T-helper 2 cell treated with Interferon-gamma antibody and Interleukin-4, amounts not matched to agents 5 μg/mL and 100 μg/mL, for 36 hours (primary cell): ENCODE results near the gene PABPC4L.
"Not testable (repeated sequence)": the region's sequence is repeated elsewhere in the genome, so short reads cannot be mapped to it uniquely, and the experiment has no call there.

ENCODE experiments used
- DNase-seq: peaks from one replicate; pipeline ENCODE4 v3.0.0; 2021; ENCODE audit warnings: low spot score
- H3K27ac Mint-ChIP-seq: one replicate; pipeline ENCODE4 v1.8.0; 2021; ENCODE audit warnings: mild to moderate bottlenecking, mixed read lengths
- H3K27me3 Mint-ChIP-seq: one replicate; pipeline ENCODE4 v1.8.0; 2021; ENCODE audit warnings: low read depth, mixed read lengths
- H3K36me3 Mint-ChIP-seq: one replicate; pipeline ENCODE4 v1.8.0; 2021; ENCODE audit warnings: low read depth, mixed read lengths
- H3K4me1 Mint-ChIP-seq: one replicate; pipeline ENCODE4 v1.8.0; 2021; ENCODE audit warnings: low read depth, mixed read lengths
- H3K4me3 Mint-ChIP-seq: one replicate; pipeline ENCODE4 v1.8.0; 2022; ENCODE audit warnings: mild to moderate bottlenecking, moderate library complexity, mixed read lengths
- H3K9me3 Mint-ChIP-seq: one replicate; pipeline ENCODE4 v1.8.0; 2021; ENCODE audit warnings: mixed read lengths

PABPC4L gene

DNA sequence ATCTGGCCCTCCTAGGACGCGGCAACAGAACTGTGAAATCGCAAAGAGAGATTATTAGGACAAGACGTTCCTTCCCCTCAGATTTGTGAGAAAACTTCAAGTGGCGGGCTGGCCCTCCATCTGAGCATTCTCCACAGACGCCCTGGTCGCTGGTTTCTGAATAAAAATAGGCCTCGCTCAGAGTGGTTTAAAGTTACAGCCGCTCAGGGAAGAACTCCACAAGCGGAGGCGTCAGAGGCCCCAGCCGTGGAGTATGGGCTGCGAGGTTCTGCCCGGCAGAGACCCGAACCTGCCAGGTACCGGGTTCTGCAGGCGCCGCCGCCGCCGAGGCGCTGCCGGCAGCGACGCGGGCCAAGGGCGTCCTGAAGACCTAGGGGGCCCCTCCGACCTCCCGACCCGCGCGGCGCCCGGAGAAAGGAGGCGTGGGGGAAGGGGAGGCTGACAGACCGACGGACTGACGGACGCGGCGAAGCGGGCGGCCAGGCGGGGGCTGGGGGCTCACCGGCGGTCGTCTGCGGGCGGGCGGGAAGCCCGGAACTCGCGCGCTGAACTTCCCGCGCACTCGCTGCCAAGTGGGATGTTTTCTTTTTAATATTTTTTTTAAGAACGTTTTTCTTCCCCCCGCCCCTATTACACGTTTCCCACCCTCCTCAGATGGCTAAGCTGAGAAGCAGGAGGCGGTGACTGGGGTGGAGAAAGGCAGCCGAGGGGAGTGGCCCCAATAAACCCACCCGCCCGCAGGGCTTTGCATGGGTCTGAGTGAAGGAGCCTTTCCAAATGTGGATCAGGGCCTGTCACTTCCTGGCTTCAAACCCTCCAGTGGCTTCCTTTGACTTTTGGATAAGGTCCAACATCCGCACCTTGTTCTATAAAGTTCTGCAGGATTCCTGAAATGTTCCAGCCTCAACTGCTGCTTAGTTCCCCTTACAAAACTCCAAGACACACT, at the start of gene PABPC4L:
PABPC4L (minus strand) TSS at position 574 of the 946 bp plus-strand sequence. CDS start 770 bp downstream, outside the sequence.
- H3K36me3 Mint-ChIP-seq: no peaks in the 10 kb centered on the region
- H3K4me3 Mint-ChIP-seq: no peak within 1 kb of the TSS
- no peak within 1 kb of the TSS for H3K27ac Mint-ChIP-seq
- H3K4me1 Mint-ChIP-seq: no peaks in the 10 kb centered on the region
- peaks cover 11% of the 10 kb centered on the region for H3K9me3 Mint-ChIP-seq
- DNase-seq: no peak
- no peaks in the 10 kb centered on the region for H3K27me3 Mint-ChIP-seq

DNA sequence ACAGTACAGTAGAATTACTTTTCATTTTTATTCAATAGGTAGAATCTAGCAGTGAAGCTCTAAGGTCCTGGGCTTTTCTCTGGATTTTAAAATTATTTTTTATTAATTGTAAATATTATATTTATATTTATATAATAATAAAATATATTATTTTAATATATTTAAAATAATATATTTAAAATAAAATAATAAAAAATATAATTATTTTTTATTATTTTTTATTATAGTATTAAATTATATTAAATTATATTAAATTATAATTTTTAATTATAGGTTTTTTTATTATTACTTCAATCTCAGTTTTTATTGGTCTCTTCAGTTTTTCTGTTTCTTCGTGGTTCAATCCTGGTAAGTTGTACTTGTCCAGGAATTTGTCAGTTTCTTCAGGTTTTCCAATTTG, 49.7 kb upstream of the PABPC4L start:
- no peak overlapping the region for H3K4me3 Mint-ChIP-seq
- H3K4me1 Mint-ChIP-seq: no peaks in the 10 kb centered on the region
- no peaks in the 10 kb centered on the region for H3K36me3 Mint-ChIP-seq
- peaks cover 15% of the 10 kb centered on the region for H3K9me3 Mint-ChIP-seq
- DNase-seq: no peak
- no peaks in the 10 kb centered on the region for H3K27me3 Mint-ChIP-seq
- no peak overlapping the region for H3K27ac Mint-ChIP-seq

GRCh38 chr4:134243742-134244713, 42.4 kb upstream of the PABPC4L start:
- H3K36me3 Mint-ChIP-seq: no peaks in the 10 kb centered on the region
- peaks cover 21% of the 10 kb centered on the region for H3K9me3 Mint-ChIP-seq
- H3K4me1 Mint-ChIP-seq: no peaks in the 10 kb centered on the region
- H3K4me3 Mint-ChIP-seq: no peak overlapping the region
- no peak for DNase-seq
- H3K27ac Mint-ChIP-seq: no peak overlapping the region
- no peaks in the 10 kb centered on the region for H3K27me3 Mint-ChIP-seq

- no peak for DNase-seq
- Mint-ChIP-seq H3K27me3 (no peaks in the 10 kb centered on the region), H3K4me1 (no peaks in the 10 kb centered on the region), H3K4me3 (no peak overlapping the region), H3K27ac (no peak overlapping the region), H3K36me3 (no peaks in the 10 kb centered on the region), H3K9me3 (peaks cover 7% of the 10 kb centered on the region)
These were observed 17.5 kb upstream of the PABPC4L start for GRCh38 chr4:134219043-134219442.

- Mint-ChIP-seq H3K4me3 (no peak overlapping the region), H3K27ac (no peak overlapping the region), H3K36me3 (no peaks in the 10 kb centered on the region), H3K4me1 (no peaks in the 10 kb centered on the region), H3K9me3 (peaks cover 3% of the 10 kb centered on the region), H3K27me3 (no peaks in the 10 kb centered on the region)
- no peak for DNase-seq
These were observed 14.8 kb upstream of the PABPC4L start for GRCh38 chr4:134216411-134216810.

DNA sequence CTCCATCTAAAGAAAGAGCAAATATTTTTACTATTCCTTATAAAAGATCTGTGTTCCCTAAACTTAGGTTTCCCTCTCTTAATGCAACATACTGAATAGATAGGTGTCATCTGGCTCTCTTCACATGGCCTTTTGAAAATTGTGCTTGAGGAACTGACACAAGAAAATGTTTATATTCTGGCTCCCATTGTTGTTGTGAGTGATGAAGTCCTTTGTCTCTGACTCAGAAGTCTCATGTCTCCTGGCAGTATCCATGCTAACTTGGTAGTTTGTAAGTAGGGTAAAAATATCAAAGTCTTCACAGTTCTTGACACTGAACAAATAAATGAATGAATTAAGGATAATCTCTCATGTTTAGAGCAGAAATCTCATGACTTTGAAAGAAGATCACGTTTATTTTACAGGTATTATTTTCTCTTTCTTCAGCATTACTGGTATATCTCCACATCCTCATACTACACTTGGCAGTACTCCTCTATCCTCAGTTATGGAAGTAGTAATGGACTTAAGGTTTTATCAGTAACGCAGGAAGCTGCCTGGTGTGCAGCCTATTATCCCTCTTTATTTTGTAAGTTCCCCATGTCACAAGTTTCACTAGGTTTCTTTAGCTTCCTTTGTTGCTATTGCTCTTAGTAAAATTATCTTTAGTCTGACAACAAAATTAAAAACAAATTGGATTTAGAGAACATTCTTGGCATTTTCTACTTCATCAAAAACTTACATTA, 14.2 kb upstream of the PABPC4L start:
- peaks cover 3% of the 10 kb centered on the region for H3K9me3 Mint-ChIP-seq
- no peak for DNase-seq
- H3K27me3 Mint-ChIP-seq: no peaks in the 10 kb centered on the region
- no peaks in the 10 kb centered on the region for H3K36me3 Mint-ChIP-seq
- no peaks in the 10 kb centered on the region for H3K4me1 Mint-ChIP-seq
- H3K27ac Mint-ChIP-seq: no peak overlapping the region
- no peak overlapping the region for H3K4me3 Mint-ChIP-seq

DNA sequence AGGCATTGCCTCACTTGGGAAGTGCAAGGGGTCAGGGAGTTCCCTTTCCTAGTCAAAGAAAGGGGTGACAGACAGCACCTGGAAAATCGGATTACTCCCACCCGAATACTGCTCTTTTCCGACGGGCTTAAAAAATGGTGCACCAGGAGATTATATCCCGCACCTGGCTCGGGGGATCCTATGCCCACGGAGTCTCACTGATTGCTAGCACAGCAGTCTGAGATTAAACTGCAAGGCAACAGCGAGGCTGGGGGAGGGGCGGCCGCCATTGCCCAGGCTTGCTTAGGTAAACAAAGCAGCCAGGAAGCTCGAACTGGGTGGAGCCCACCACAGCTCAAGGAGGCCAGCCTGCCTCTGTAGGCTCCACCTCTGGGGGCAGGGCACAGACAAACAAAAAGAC, 6.4 kb upstream of the PABPC4L start:
- peaks cover 13% of the 10 kb centered on the region for H3K9me3 Mint-ChIP-seq
- not testable (repeated sequence) for H3K27ac Mint-ChIP-seq, H3K36me3 Mint-ChIP-seq, H3K4me3 Mint-ChIP-seq, DNase-seq, H3K27me3 Mint-ChIP-seq, H3K4me1 Mint-ChIP-seq

DNA sequence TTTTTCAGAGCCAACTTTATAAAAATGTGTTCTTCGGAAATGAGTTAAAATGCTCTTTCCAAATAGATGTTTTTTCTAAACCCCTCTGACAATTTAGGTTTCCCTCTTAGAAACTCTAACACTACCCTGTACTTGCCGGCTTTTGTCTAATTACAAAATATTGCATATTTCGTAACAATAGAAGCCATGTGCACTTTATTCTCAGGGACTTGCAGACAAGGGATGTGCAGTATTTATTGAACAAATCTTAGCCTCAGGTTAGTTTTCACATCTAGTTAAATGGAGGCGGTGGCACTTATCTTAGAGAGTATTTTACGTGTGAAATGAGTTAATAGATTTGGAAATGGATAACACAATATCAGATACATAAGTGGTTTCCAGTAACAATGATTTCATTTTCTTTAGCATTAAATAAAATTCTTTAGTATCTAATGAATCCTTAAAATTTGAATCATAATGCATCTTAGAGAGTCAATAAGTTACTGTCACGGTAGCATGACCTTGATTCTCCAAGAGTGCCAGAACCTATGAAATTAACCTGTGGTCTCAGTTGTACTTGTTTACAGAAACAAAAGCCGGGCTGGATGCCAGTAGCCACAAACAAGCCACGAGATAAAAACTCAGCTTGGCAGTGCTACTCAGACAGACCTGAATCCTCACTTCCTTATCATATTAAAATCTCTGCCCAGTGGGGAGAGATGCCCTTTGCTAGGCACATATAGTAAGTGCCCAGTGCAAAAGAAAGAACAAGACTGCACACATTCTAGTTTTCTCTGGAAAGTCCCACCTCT, 772 bp upstream of the PABPC4L start:
- Mint-ChIP-seq H3K9me3 (peaks cover 14% of the 10 kb centered on the region), H3K4me3 (no peak overlapping the region), H3K27me3 (no peaks in the 10 kb centered on the region), H3K27ac (no peak overlapping the region), H3K4me1 (no peaks in the 10 kb centered on the region), H3K36me3 (no peaks in the 10 kb centered on the region)
- no peak for DNase-seq

GRCh38 chr4:134200811-134201215, 776 bp downstream of the PABPC4L start:
- peaks cover 11% of the 10 kb centered on the region for H3K9me3 Mint-ChIP-seq
- no peak for DNase-seq
- H3K27ac Mint-ChIP-seq: no peak overlapping the region
- no peaks in the 10 kb centered on the region for H3K27me3 Mint-ChIP-seq
- no peaks in the 10 kb centered on the region for H3K4me1 Mint-ChIP-seq
- H3K4me3 Mint-ChIP-seq: no peak overlapping the region
- H3K36me3 Mint-ChIP-seq: no peaks in the 10 kb centered on the region

- Mint-ChIP-seq H3K27ac (no peak overlapping the region), H3K9me3 (peaks cover 15% of the 10 kb centered on the region)
These were observed 11.6 kb downstream of the PABPC4L start for GRCh38 chr4:134189949-134190348.

GRCh38 chr4:134189480-134189879, 12.1 kb downstream of the PABPC4L start:
- Mint-ChIP-seq H3K9me3 (peaks cover 16% of the 10 kb centered on the region), H3K36me3 (no peaks in the 10 kb centered on the region), H3K4me1 (no peaks in the 10 kb centered on the region), H3K27me3 (no peaks in the 10 kb centered on the region), H3K4me3 (no peak overlapping the region), H3K27ac (no peak overlapping the region)
- no peak for DNase-seq

More at GRCh38 chr4:134189949-134190348, 11.6 kb downstream of the PABPC4L start:
- Mint-ChIP-seq H3K4me3 (no peak overlapping the region), H3K27me3 (no peaks in the 10 kb centered on the region), H3K36me3 (no peaks in the 10 kb centered on the region), H3K4me1 (no peaks in the 10 kb centered on the region)
- no peak for DNase-seq

DNA sequence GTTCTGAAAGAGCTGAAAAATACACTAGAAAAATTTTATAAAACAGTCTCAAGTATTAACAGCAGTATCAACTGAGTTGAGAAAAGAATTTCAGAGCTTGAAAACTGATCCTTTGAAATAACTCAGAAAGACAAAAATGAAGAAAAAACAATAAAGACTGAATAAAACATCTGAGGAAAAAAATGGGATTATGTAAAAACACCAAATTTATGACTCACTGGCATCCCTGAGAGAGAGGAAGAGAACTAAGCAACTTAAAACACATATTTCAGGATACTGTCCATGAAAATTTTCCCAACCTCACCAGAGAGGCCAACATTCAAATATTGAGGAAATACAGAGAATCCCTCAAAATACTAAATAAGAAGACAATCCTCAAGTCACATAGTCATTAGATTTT, 22.9 kb downstream of the PABPC4L start:
- no peak overlapping the region for H3K4me3 Mint-ChIP-seq
- DNase-seq: no peak
- H3K27ac Mint-ChIP-seq: no peak overlapping the region
- H3K4me1 Mint-ChIP-seq: no peaks in the 10 kb centered on the region
- H3K27me3 Mint-ChIP-seq: no peaks in the 10 kb centered on the region
- H3K36me3 Mint-ChIP-seq: no peaks in the 10 kb centered on the region
- peaks cover 35% of the 10 kb centered on the region for H3K9me3 Mint-ChIP-seq

GRCh38 chr4:134174271-134174670, 27.3 kb downstream of the PABPC4L start:
- H3K27me3 Mint-ChIP-seq: no peaks in the 10 kb centered on the region
- H3K27ac Mint-ChIP-seq: no peak overlapping the region
- no peak for DNase-seq
- H3K4me3 Mint-ChIP-seq: no peak overlapping the region
- H3K4me1 Mint-ChIP-seq: no peaks in the 10 kb centered on the region
- H3K36me3 Mint-ChIP-seq: no peaks in the 10 kb centered on the region
- peaks cover 8% of the 10 kb centered on the region for H3K9me3 Mint-ChIP-seq
